GM10248 (cell line): ENCODE measurements around the gene TTLL6.

ENCODE experiments used
- CTCF ChIA-PET: fragments of 300-600 bp; sonication (Branson Sonifier 250); formaldehyde crosslinking; extraction: SDS; loops from one replicate; lab custom pipeline; 2021; ENCODE audit warnings: antibody characterized with exemption; lab: Yijun Ruan, JAX
- POLR2A ChIA-PET: fragments of 350-650 bp; sonication (Branson Sonifier 250); formaldehyde crosslinking; extraction: SDS; loops from one replicate; lab custom pipeline; 2020; ENCODE audit warnings: antibody characterized with exemption; lab: Yijun Ruan, JAX
- DNase-seq: peaks from one replicate; pipeline ENCODE4 v3.0.0; 2012; ENCODE audit errors: extremely low spot score
- CTCF ChIP-seq: IDR thresholded peaks from 2 replicates; pipeline ENCODE4 v1.5.1; 2012; ENCODE audit warnings: mild to moderate bottlenecking, low read depth; ENCODE audit errors: extremely low read depth, missing control alignments, control extremely low read depth

The TTLL6 gene

GRCh38 chr17:48731355-48731754 lies 85.7 kb downstream of the TTLL6 start:
- CTCF ChIA-PET = interaction anchor here (2.4 to 15.4 kb wide), 2 partner anchors 152 to 301 kb away, joined by 5 to 166 read pairs; no protein-coding TSS in a partner anchor

GRCh38 chr17:48730240-48730550 lies 86.8 kb downstream of the TTLL6 start:
- no peak for TF ChIP-seq CTCF
- ChIA-PET CTCF (interaction anchor here (15.4 kb wide), 1 partner anchor 153 kb away, joined by 166 read pairs; no protein-coding TSS in a partner anchor), POLR2A (no interaction called here)
- no peak for DNase-seq

More at GRCh38 chr17:48731355-48731754, 85.7 kb downstream of the TTLL6 start:
- DNase-seq = no peak
- TF ChIP-seq CTCF = no peak
- POLR2A ChIA-PET = interaction anchor here (0.6 kb wide), 1 partner anchor 20 kb away, joined by 3 read pairs; no protein-coding TSS in a partner anchor

- ChIA-PET CTCF (interaction anchor here (0.7 to 15.4 kb wide), 3 partner anchors 8 to 154 kb away, joined by 3 to 166 read pairs (median 54); no protein-coding TSS in a partner anchor), POLR2A (no interaction called here)
- DNase-seq = no peak
- no peak for TF ChIP-seq CTCF
These were observed 87.4 kb downstream of the TTLL6 start for GRCh38 chr17:48729335-48730239.

- TF ChIP-seq CTCF = no peak
- no peak for DNase-seq
- ChIA-PET POLR2A (no interaction called here), CTCF (interaction anchor here (1.0 to 15.4 kb wide), 5 partner anchors 9 to 155 kb away, joined by 3 to 166 read pairs (median 4); no protein-coding TSS in a partner anchor)
These were observed 88.5 kb downstream of the TTLL6 start, which contains the start of gene HOXB13 for GRCh38 chr17:48728232-48729231. HOXB13 (minus strand) TSS chr17:48728750; CDS start chr17:48728593, 157 bp downstream.

GRCh38 chr17:48727415-48728175 lies 89.4 kb downstream of the TTLL6 start:
- no peak for TF ChIP-seq CTCF
- POLR2A ChIA-PET = no interaction called here
- CTCF ChIA-PET = interaction anchor here (1.0 to 15.4 kb wide), 4 partner anchors 49 to 156 kb away, joined by 3 to 166 read pairs (median 29); no protein-coding TSS in a partner anchor
- DNase-seq = no peak
